Left ventricle myocardium inferior (tissue), 1 donor: Measurements from ENCODE around the gene C6orf47. TPM values are rescaled to one million over a fixed set of nuclear protein-coding genes. Genes with fewer than 3 reads are reported as not detected.

Source experiments
- DNase-seq: peaks from one replicate; pipeline ENCODE4 v3.0.0-alpha.2; 2020
- H3K27ac ChIP-seq: fragments of 200-600 bp; replicated peaks from 2 replicates; pipeline ENCODE4 v1.8.0; 2021
- H3K27me3 ChIP-seq: fragments of 200-600 bp; 2 replicates; pipeline ENCODE4 v1.8.0; 2021; ENCODE audit warnings: low read depth
- H3K36me3 ChIP-seq: fragments of 200-600 bp; 2 replicates; pipeline ENCODE4 v1.8.0; 2021
- H3K4me1 ChIP-seq: fragments of 200-600 bp; 2 replicates; pipeline ENCODE4 v1.8.0; 2021
- H3K4me3 ChIP-seq: fragments of 200-600 bp; 2 replicates; pipeline ENCODE4 v1.8.0; 2021; ENCODE audit warnings: mild to moderate bottlenecking, moderate library complexity
- H3K9me3 ChIP-seq: fragments of 200-600 bp; replicated peaks from 2 replicates; pipeline ENCODE4 v1.8.0; 2021
- intact Hi-C: fragments of 100-400 bp; cut with micrococcal nuclease; formaldehyde crosslinking; loops from one replicate; pipeline ENCODE4 v1.11.0; 2022
- total RNA-seq: library from RNA; stranded (reverse); fragmentation: NEBNext Ultra II Directional; extraction: Animal tissue kit (Norgen Biotek cat#: 25700); gene quantifications from one replicate; pipeline ENCODE4 v1.2.1, GENCODE V29; 2021
- TF ChIP-seq, protein P1 (sequence below): fragments of 200-600 bp; IDR thresholded peaks from 2 replicates; pipeline ENCODE4 v1.8.0; 2021; ENCODE audit warnings: antibody characterized with exemption, mild to moderate bottlenecking, borderline replicate concordance
- donor health status: DM: no; HTN: yes; CAD: no; lungs with severe emphysema.

C6orf47 gene
- total RNA-seq, 1 donor from 2014 or later = 16.9 TPM

DNA sequence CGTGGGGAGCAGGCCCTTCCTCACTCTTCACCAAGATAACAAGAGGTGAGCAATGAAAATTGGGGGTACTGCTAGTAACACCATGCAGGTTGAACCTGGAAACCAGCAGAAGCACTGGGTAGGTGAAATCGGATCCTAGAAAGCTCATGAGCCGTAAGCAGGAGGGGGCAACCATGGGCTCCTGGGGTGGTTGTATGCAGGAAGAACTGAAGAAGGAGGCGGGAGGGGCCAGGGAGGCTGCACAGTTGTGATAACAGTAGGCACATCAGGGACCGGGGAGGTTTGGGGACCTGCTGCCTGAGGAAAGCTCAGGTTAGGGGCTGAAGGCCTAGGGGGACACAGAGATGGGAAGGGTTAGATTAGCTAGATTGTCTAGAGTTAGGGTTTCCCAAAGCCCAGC, 25.9 kb upstream of the C6orf47 start:
- Histone ChIP-seq H3K9me3 (no peaks in the 10 kb centered on the region), H3K27ac (no peak overlapping the region), H3K36me3 (peaks cover 62% of the 10 kb centered on the region), H3K27me3 (no peaks in the 10 kb centered on the region), H3K4me3 (no peak overlapping the region), H3K4me1 (peaks cover 13% of the 10 kb centered on the region)
- TF ChIP-seq, protein P1, sequence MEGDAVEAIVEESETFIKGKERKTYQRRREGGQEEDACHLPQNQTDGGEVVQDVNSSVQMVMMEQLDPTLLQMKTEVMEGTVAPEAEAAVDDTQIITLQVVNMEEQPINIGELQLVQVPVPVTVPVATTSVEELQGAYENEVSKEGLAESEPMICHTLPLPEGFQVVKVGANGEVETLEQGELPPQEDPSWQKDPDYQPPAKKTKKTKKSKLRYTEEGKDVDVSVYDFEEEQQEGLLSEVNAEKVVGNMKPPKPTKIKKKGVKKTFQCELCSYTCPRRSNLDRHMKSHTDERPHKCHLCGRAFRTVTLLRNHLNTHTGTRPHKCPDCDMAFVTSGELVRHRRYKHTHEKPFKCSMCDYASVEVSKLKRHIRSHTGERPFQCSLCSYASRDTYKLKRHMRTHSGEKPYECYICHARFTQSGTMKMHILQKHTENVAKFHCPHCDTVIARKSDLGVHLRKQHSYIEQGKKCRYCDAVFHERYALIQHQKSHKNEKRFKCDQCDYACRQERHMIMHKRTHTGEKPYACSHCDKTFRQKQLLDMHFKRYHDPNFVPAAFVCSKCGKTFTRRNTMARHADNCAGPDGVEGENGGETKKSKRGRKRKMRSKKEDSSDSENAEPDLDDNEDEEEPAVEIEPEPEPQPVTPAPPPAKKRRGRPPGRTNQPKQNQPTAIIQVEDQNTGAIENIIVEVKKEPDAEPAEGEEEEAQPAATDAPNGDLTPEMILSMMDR = no peak
- no peak for DNase-seq
- intact Hi-C loops = no loop called here

DNA sequence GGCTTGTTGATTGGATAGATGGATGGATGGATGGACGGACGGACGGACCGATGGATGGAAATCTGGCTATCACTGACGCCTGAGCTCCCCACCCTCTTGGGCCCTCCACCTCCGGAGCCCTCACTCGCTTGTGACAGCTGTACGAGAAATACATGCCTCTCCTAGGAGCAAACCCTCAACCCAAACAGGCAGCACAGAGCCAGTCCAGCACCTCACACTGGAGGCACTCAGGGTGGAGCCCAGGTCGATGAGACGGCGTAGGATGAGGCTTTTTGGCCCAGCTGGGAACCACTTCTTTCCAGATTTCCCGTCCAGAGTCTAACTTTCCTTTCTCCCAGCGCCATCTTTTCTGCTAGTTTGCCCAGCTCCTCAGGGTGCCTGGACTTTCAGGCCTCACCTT, 23.0 kb upstream of the C6orf47 start:
- intact Hi-C loops = no loop called here
- H3K4me1 ChIP-seq = peaks cover 27% of the 10 kb centered on the region
- peaks cover 33% of the 10 kb centered on the region for H3K36me3 ChIP-seq
- H3K9me3 ChIP-seq = no peaks in the 10 kb centered on the region
- DNase-seq = no peak
- TF ChIP-seq, protein P1 = no peak
- H3K27ac ChIP-seq = no peak overlapping the region
- no peaks in the 10 kb centered on the region for H3K27me3 ChIP-seq
- H3K4me3 ChIP-seq = no peak overlapping the region

DNA sequence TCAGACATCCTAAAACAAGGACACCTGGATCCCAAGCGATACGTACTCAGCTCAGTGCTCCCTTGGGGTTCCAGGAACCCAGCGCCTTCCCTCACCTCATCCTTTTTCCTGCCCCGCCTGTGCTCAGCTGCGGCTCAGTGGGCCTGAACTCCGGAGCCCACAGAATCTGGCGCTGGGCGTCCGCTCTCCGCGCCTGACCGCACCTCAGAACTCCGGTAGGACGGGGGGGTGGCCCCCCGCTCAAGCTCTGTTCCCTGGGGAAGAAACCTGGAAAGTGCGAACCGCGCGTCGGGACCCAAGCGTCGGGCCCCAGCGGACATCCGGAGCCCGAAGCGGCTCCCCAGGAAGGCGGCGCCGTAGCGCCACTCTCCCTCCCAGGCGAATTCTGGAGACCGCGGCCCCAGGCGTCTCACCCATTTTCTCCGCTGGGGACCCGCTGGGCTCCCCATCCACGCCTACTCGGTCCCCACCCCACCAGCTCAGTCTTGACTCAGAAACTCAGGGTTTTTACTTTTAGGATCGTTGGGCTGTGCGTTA, 20.6 kb upstream of the C6orf47 start:
- peak overlapping the region; percentile 74 for H3K4me3 ChIP-seq
- intact Hi-C loops = no loop called here
- H3K4me1 ChIP-seq = peaks cover 27% of the 10 kb centered on the region
- H3K36me3 ChIP-seq = peaks cover 9% of the 10 kb centered on the region
- TF ChIP-seq, protein P1 = peak; percentile 19
- no peaks in the 10 kb centered on the region for H3K27me3 ChIP-seq
- no peaks in the 10 kb centered on the region for H3K9me3 ChIP-seq
- peak overlapping the region; percentile 72 for H3K27ac ChIP-seq
- DNase-seq = peak; percentile 38

DNA sequence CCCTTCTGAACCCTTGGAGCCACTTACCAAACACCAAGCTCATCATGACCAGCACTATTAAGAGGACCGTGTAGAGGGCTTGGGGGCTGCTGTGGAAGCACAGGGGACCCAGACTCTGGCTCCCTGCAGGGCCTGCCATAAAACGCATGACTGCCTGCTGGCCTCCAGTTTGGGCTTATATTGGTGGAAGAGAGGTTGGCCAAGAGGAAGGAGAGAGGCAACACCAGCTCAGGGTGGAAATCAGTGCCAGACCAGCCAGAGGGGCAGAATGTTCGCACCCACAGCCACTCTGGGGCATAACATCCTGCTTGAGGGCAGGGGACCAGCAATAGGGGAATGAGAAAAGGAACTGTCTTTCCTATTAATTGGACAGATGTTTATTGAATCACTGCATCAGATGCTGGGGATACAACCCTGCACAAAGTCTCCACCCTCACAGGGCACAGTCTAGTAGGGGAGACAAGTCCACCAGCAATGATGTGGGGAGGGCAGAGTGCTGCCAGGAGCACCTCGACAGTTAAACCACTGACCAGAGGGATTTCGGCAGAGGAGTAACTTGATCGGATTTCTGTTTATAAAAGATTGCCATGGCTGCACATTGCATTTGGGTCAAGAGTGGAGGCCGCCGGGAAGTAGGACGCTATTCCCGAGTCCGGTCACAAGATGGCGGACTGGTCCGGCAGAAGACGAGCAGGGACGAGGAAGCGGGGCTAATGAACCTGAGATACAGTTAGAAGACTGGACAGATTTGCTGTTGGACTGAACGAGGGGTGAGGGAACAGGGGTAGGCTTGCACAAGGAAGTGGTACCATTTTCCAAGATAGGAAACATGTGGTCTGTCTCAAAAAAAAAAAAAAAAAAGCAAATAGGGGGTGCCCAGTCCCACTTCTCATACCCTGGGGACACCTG, 19.9 kb upstream of the C6orf47 start, which contains the start of gene LY6G5C:
Gene LY6G5C, minus strand, starts transcription at position 842 of the 909 bp plus-strand sequence. Its CDS starts 694 bp downstream, at position 148.
- Histone ChIP-seq H3K4me3 (peak within 1 kb of the TSS; percentile 74), H3K4me1 (peaks cover 27% of the 10 kb centered on the region), H3K27ac (peak within 1 kb of the TSS; percentile 72), H3K9me3 (no peaks in the 10 kb centered on the region), H3K27me3 (no peaks in the 10 kb centered on the region), H3K36me3 (peaks cover 7% of the 10 kb centered on the region)
- intact Hi-C loops = no loop called here
- DNase-seq = peak; percentile 77
- TF ChIP-seq, protein P1 = peak; percentile 81

DNA sequence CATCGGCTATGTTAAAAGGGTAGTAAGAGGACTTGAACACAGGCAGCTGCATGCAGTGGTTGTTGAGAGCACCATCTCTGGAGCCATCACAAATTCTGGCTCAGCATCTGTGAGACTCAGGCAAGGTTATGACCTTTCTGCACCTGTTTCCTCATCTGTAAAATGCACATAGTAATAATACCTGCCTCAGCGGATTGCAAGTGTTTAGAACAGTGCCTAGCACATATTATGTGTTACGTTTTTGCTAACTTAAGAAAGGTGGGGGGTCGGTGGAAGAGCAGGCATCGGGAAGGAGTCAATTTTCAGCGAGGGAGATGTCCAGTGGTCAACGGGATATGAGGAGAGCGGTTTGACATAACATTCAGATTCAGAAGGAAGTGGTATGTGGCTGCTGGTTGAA, 17.4 kb upstream of the C6orf47 start:
- peaks cover 10% of the 10 kb centered on the region for H3K36me3 ChIP-seq
- H3K9me3 ChIP-seq = no peaks in the 10 kb centered on the region
- H3K4me3 ChIP-seq = no peak overlapping the region
- DNase-seq = no peak
- intact Hi-C loops = no loop called here
- no peaks in the 10 kb centered on the region for H3K27me3 ChIP-seq
- H3K4me1 ChIP-seq = peaks cover 23% of the 10 kb centered on the region
- H3K27ac ChIP-seq = no peak overlapping the region
- TF ChIP-seq, protein P1 = no peak
